Immature natural killer cell (primary cell): Measurements from ENCODE around the gene FOXO3. TPM values are rescaled to one million over a fixed set of nuclear protein-coding genes. Genes with fewer than 3 reads are reported as not detected.
A peak's percentile ranks its signal among the peaks of the same experiment; 100 is the strongest.

Source experiments
- DNase-seq, 3 donors: peaks; one replicate each; pipeline ENCODE4 v3.0.0; 2022; ENCODE audit warnings: mixed read lengths in 1 of 3
- H3K27ac Mint-ChIP-seq, 6 donors: one replicate each; pipeline ENCODE4 v1.8.0; 2020; ENCODE audit warnings: mixed read lengths in 6 of 6, mild to moderate bottlenecking in 5 of 6, inconsistent platforms in 4 of 6, moderate library complexity in 3 of 6
- H3K27me3 Mint-ChIP-seq, 3 donors: one replicate each; pipeline ENCODE4 v1.8.0; 2020 to 2021; ENCODE audit warnings: low read depth in 3 of 3, mild to moderate bottlenecking in 3 of 3, mixed read lengths in 3 of 3, moderate library complexity in 3 of 3, inconsistent platforms in 1 of 3
- H3K36me3 Mint-ChIP-seq, 3 donors: one replicate each; pipeline ENCODE4 v1.8.0; 2020; ENCODE audit warnings: mixed read lengths in 3 of 3, inconsistent platforms in 2 of 3, mild to moderate bottlenecking in 2 of 3
- H3K4me1 Mint-ChIP-seq, 2 donors: one replicate each; pipeline ENCODE4 v1.8.0; 2020; ENCODE audit warnings: inconsistent platforms in 2 of 2, mild to moderate bottlenecking in 2 of 2, mixed read lengths in 2 of 2, moderate library complexity in 1 of 2
- H3K4me3 Mint-ChIP-seq, 5 donors: one replicate each; pipeline ENCODE4 v1.8.0; 2020; ENCODE audit warnings: mild to moderate bottlenecking in 5 of 5, mixed read lengths in 5 of 5, inconsistent platforms in 3 of 5, moderate library complexity in 3 of 5
- H3K9me3 Mint-ChIP-seq, 6 donors: one replicate each; pipeline ENCODE4 v1.8.0; 2020; ENCODE audit warnings: mild to moderate bottlenecking in 6 of 6, mixed read lengths in 6 of 6, inconsistent platforms in 4 of 6, moderate library complexity in 3 of 6
- polyA plus RNA-seq, 3 donors: library from polyadenylated mRNA; unstranded; fragments of 300-500 nt; fragmentation: Illumina TruSeq; gene quantifications; one replicate each; pipeline ENCODE4 v1.2.3, GENCODE V29; 2021

The FOXO3 gene
- polyA plus RNA-seq, 3 donors from 2014 or later, result 20.3 to 41.3 (median 36.4) TPM

GRCh38 chr6:108730635-108731515, 170.2 kb downstream of the FOXO3 start:
- Mint-ChIP-seq H3K4me3 (no peak overlapping the region), H3K27me3 (peaks cover 0 to 6% (median 2%) of the 10 kb centered on the region in 3 donors), H3K27ac (no peak overlapping the region), H3K9me3 (peaks cover 0 to 3% (median 0%) of the 10 kb centered on the region in 6 donors), H3K36me3 (no peaks in the 10 kb centered on the region), H3K4me1 (no peaks in the 10 kb centered on the region)
- DNase-seq, result no peak

- peaks cover 0 to 3% (median 0%) of the 10 kb centered on the region in 6 donors for H3K9me3 Mint-ChIP-seq
- H3K36me3 Mint-ChIP-seq, result no peaks in the 10 kb centered on the region
- H3K27me3 Mint-ChIP-seq, result peaks cover 0 to 6% (median 2%) of the 10 kb centered on the region in 3 donors
- DNase-seq, result no peak
- no peak overlapping the region for H3K4me3 Mint-ChIP-seq
- H3K4me1 Mint-ChIP-seq, result no peaks in the 10 kb centered on the region
- no peak overlapping the region for H3K27ac Mint-ChIP-seq
Measured at GRCh38 chr6:108732091-108732870, 171.6 kb downstream of the FOXO3 start.

- Mint-ChIP-seq H3K27ac (peak overlapping the region in 1 of 6 donors; percentile 12), H3K27me3 (peaks cover 0 to 6% (median 2%) of the 10 kb centered on the region in 3 donors), H3K9me3 (no peaks in the 10 kb centered on the region), H3K4me1 (no peaks in the 10 kb centered on the region), H3K4me3 (no peak overlapping the region), H3K36me3 (no peaks in the 10 kb centered on the region)
- DNase-seq, result no peak
Measured at GRCh38 chr6:108733051-108733450, 172.3 kb downstream of the FOXO3 start.

GRCh38 chr6:108733706-108734265, 173.1 kb downstream of the FOXO3 start:
- H3K27ac Mint-ChIP-seq, result no peak overlapping the region
- peaks cover 0 to under 1% of the 10 kb centered on the region in 2 donors for H3K4me1 Mint-ChIP-seq
- H3K36me3 Mint-ChIP-seq, result no peaks in the 10 kb centered on the region
- peaks cover 0 to 6% (median 2%) of the 10 kb centered on the region in 3 donors for H3K27me3 Mint-ChIP-seq
- no peak for DNase-seq
- no peak overlapping the region for H3K4me3 Mint-ChIP-seq
- no peaks in the 10 kb centered on the region for H3K9me3 Mint-ChIP-seq
